Adrenal gland (tissue), 12 donors: Measurements from ENCODE around the gene TRIM37. TPM values are rescaled to one million over a fixed set of nuclear protein-coding genes. Genes with fewer than 3 reads are reported as not detected.
A peak's percentile ranks its signal among the peaks of the same experiment; 100 is the strongest.

Experiments used
- DNase-seq, 7 donors: peaks; one replicate each; pipeline ENCODE4 v3.0.0-alpha.2; 2019 to 2020
- H3K27ac ChIP-seq, 5 donors: fragments of 200-600 bp; sonication (generic) in 4 of 5; 1 replicate in 3 of 5; 2 replicates in 2 of 5; pipeline versions ENCODE4 v1.5.1 to v1.8.0; 2016 to 2020; ENCODE audit warnings: mild to moderate bottlenecking in 1 of 5
- H3K27me3 ChIP-seq: fragments of 200-600 bp; 2 replicates; pipeline ENCODE4 v1.8.0; 2021
- H3K36me3 ChIP-seq, 2 donors: fragments of 200-600 bp; replicated peaks in 1 of 2; 1 replicate in 1 of 2; 2 replicates in 1 of 2; pipeline versions ENCODE4 v1.5.1 to v1.8.0; 2018 to 2022
- H3K4me1 ChIP-seq, 2 donors: fragments of 200-600 bp; replicated peaks in 1 of 2; 1 replicate in 1 of 2; 2 replicates in 1 of 2; pipeline versions ENCODE4 v1.5.1 to v1.8.0; 2018 to 2021
- H3K4me3 ChIP-seq, 4 donors: fragments of 200-600 bp; sonication (generic) in 3 of 4; one replicate each; pipeline ENCODE4 v1.5.1; 2016 to 2018
- H3K9me3 ChIP-seq, 3 donors: fragments of 200-600 bp; sonication (generic) in 1 of 3; replicated peaks in 1 of 3; 1 replicate in 2 of 3; 2 replicates in 1 of 3; pipeline versions ENCODE4 v1.5.1 to v1.8.0; 2016 to 2021
- POLR2A ChIP-seq, 2 donors: fragments of 450-650 bp; IDR thresholded peaks; one replicate each; pipeline ENCODE4 v1.6.1; 2017; ENCODE audit warnings: antibody characterized with exemption in 2 of 2, mild to moderate bottlenecking in 2 of 2, moderate library complexity in 1 of 2
- WGBS, 4 donors: extraction: QIAGEN DNeasy Blood & Tissue Kit in 2 of 4; methylation state at CpG; one replicate each; pipeline versions ENCODE4 v1.1.5 to v1.1.7; 2013 to 2017; 5-methylcytosine and 5-hydroxymethylcytosine counted together
- intact Hi-C, 2 donors: fragments of 100-400 bp; cut with DNase I; formaldehyde crosslinking; loops; one replicate each; pipeline versions ENCODE4 v1.14.1 to v1.15.0; 2022 to 2023
- polyA plus RNA-seq, 3 donors: library from polyadenylated mRNA; stranded (reverse); fragments of 200-250 nt in 2 of 3; fragments of 350-450 nt in 1 of 3; fragmentation: Illumina TruSeq in 1 of 3; extraction: RNeasy Lipid Tissue Mini Kit (QIAGEN cat#74804) in 1 of 3; gene quantifications; one replicate each; pipeline ENCODE4 v1.2.3, GENCODE V29; 2013 to 2014
- total RNA-seq, 9 donors: library from RNA; depleted of rRNA in 4 of 9; stranded (reverse); fragments of >200 nt in 4 of 9; fragments of 120-200 nt in 1 of 9; fragmentation: NEBNext Ultra II Directional in 1 of 9; extraction: Animal tissue kit (Norgen Biotek cat#: 25700) in 1 of 9; gene quantifications; one replicate each; pipeline versions ENCODE4 v1.1.0 to v1.2.4, GENCODE V29; 2013 to 2023
- TF ChIP-seq, protein P1 (sequence below), 6 experiments: fragments of 450-650 bp in 4 of 6; fragments of 200-600 bp in 2 of 6; sonication (generic) in 1 of 6; IDR thresholded peaks; 1 replicate in 5 of 6; 2 replicates in 1 of 6; pipeline versions ENCODE4 v1.5.1 to v1.8.0; 2016 to 2021; ENCODE audit warnings: antibody characterized with exemption in 6 of 6, mild to moderate bottlenecking in 2 of 6, moderate library complexity in 1 of 6
- donor health status: healthy with polysubstance abuse.
- donor health status: Bipolar disorder and iron deficiency.
- donor health status: DM: yes; HTN: yes; CAD: no.
- donor health status: DM: no; HTN: no; CAD: no.
- donor health status: DM: no; HTN: no; CAD: no.
- donor health status: DM: yes; HTN: yes; CAD: no.

The TRIM37 gene
- total and polyA plus RNA-seq, 12 donors: 6.0 to 37.2 (median 25.0) TPM

DNA sequence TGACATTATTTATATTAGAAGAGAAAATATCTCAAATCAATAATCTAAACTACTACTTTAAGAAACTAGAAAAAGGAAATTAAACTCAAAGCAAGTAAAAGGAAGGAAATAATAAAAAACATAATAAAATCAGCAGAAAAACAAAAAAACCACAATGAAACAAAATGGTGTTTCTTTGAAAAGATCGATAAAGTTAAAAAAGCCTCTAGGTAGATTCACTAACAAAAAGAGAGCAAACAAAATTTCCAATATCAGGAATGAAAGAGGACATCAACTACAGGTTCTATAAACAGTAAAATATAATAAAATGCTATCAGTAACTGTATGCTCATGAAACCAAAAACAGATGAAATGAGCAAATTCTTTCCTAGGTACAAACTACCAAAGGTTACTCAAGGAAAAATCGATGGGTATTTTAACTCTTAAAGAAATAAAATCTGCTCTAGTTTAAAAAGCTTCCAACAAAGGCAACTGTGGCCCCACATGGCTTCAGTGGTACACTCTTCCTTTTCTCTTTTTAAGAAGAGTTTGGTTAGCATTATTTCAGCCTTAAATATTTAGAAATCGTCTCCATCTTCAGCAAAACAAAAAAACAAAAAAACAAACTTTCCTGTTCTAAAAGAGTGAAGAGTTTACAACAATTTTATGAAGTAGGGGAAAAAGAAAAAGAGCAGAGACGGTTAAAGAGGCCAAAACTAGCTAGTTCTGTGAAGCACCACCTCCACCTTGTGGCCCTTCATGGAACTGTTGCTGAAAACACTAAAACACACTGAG, 102.2 kb downstream of the TRIM37 start:
- H3K27me3 ChIP-seq: no peaks in the 10 kb centered on the region
- H3K4me3 ChIP-seq: no peak overlapping the region
- intact Hi-C loops: loop anchor here (5.0 to 10.0 kb wide), 3 partner anchors 292 to 480 kb away; no protein-coding TSS in a partner anchor
- TF ChIP-seq POLR2A (IDR thresholded peaks at IDR 0.05): no peak
- TF ChIP-seq, protein P1, sequence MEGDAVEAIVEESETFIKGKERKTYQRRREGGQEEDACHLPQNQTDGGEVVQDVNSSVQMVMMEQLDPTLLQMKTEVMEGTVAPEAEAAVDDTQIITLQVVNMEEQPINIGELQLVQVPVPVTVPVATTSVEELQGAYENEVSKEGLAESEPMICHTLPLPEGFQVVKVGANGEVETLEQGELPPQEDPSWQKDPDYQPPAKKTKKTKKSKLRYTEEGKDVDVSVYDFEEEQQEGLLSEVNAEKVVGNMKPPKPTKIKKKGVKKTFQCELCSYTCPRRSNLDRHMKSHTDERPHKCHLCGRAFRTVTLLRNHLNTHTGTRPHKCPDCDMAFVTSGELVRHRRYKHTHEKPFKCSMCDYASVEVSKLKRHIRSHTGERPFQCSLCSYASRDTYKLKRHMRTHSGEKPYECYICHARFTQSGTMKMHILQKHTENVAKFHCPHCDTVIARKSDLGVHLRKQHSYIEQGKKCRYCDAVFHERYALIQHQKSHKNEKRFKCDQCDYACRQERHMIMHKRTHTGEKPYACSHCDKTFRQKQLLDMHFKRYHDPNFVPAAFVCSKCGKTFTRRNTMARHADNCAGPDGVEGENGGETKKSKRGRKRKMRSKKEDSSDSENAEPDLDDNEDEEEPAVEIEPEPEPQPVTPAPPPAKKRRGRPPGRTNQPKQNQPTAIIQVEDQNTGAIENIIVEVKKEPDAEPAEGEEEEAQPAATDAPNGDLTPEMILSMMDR (IDR thresholded peaks at IDR 0.05): peak; percentile 92 to 98 (median 96)
- peaks cover 9 to 15% of the 10 kb centered on the region in 2 donors for H3K4me1 ChIP-seq
- H3K36me3 ChIP-seq: no peaks in the 10 kb centered on the region
- no peaks in the 10 kb centered on the region for H3K9me3 ChIP-seq
- no peak overlapping the region for H3K27ac ChIP-seq
- WGBS, 4 donors: 17 to 21% (median 20%) methylated on average over 4 of the region's 4 CpGs
- peak; percentile 48 to 88 (median 73) for DNase-seq

DNA sequence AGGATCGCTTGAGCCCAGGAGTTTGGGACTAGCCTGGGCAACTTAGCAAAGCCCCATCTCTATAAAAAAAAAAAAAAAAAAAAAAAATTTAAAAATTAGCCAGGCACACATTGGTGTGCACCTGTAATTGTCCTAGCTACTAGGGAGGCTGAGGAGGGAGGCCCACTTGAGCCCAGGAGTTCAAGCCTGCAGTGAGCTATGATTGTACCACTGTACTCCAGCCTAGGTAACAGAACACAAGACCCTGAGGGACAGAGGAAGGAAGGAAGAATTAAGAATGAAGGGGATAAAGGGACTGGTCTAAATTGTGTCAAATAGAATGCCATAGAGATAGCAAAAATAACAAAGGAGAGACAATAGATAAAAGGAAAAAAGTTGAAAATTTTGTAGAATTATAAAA, 102.8 kb downstream of the TRIM37 start:
- H3K27me3 ChIP-seq: no peaks in the 10 kb centered on the region
- no peaks in the 10 kb centered on the region for H3K36me3 ChIP-seq
- no peak overlapping the region for H3K4me3 ChIP-seq
- peaks cover 9 to 19% of the 10 kb centered on the region in 2 donors for H3K4me1 ChIP-seq
- intact Hi-C loops: loop anchor here in 1 of 2 donors (10.0 kb wide), 1 partner anchor 479 kb away; no protein-coding TSS in a partner anchor
- DNase-seq: no peak
- 94 to 100% (median 96%) methylated on average over 1 of the region's 1 CpG for WGBS, 4 donors
- H3K9me3 ChIP-seq: no peaks in the 10 kb centered on the region
- H3K27ac ChIP-seq: no peak overlapping the region
- TF ChIP-seq, protein P1 (IDR thresholded peaks at IDR 0.05): no peak

DNA sequence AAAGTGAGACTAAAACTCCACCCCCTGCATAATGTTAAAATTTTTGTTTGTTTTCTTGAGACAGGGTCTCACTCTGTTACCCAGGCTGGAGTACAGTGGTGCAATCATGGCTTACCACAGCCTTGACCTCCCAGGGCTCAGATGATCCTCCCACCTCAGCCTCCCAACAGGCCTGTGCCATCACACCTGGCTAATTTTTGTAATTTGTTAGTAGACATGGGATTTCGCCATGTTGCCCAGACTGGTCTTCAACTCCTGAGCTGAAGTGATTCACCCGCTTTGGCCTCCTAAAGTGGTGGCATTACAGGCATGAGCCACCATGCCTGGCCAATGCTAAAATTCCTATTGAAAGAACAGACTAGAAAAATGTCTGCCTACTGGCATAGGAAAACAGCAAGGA, 103.8 kb downstream of the TRIM37 start:
- Histone ChIP-seq H3K27me3 (no peaks in the 10 kb centered on the region), H3K4me1 (peaks cover 9 to 29% of the 10 kb centered on the region in 2 donors), H3K4me3 (no peak overlapping the region), H3K36me3 (no peaks in the 10 kb centered on the region), H3K9me3 (no peaks in the 10 kb centered on the region), H3K27ac (peak overlapping the region in 1 of 5 donors; percentile 49)
- intact Hi-C loops: loop anchor here in 1 of 2 donors (10.0 kb wide), 1 partner anchor 478 kb away; no protein-coding TSS in a partner anchor
- DNase-seq: peak in 3 of 7 donors; percentile 14 to 26 (median 17)
- no peak for TF ChIP-seq POLR2A (IDR thresholded peaks at IDR 0.05)
- TF ChIP-seq, protein P1 (IDR thresholded peaks at IDR 0.05): no peak
- 95 to 100% (median 96%) methylated on average over 2 of the region's 2 CpGs for WGBS, 4 donors

GRCh38 chr17:59002126-59002525, 104.6 kb downstream of the TRIM37 start:
- Histone ChIP-seq H3K4me3 (peak overlapping the region in 1 of 4 donors; percentile 37), H3K27ac (peak overlapping the region in 4 of 5 donors; percentile 39 to 75 (median 68)), H3K36me3 (no peaks in the 10 kb centered on the region), H3K4me1 (peaks cover 9 to 36% of the 10 kb centered on the region in 2 donors), H3K9me3 (no peaks in the 10 kb centered on the region), H3K27me3 (no peaks in the 10 kb centered on the region)
- intact Hi-C loops: loop anchor here in 1 of 2 donors (10.0 kb wide), 1 partner anchor 477 kb away; no protein-coding TSS in a partner anchor
- no peak for TF ChIP-seq POLR2A (IDR thresholded peaks at IDR 0.05)
- TF ChIP-seq, protein P1 (IDR thresholded peaks at IDR 0.05): no peak
- 71 to 84% (median 78%) methylated on average over 3 of the region's 3 CpGs for WGBS, 4 donors
- no peak for DNase-seq
